ENCODE results near the gene CACFD1.

DNA sequence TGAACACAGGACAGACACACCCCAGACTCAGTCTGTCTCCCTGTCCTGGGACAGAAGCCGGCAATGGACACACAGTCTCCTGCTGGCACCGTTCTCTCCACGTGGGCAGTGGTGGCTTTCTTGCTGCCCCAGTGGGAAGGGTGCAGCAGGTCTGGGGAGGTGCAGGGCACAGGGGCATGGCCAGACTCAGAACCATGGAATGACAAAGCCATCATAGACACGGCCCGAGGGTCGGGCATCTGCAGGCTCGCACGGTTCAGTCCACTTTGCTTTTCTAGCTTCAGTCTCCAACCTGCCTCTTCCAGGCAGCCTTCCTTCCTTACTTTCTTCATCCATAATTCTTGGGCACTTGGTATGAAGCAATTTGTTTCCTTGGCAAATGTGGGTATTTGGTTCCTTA is 48.3 kb downstream of the CACFD1 start:
- TF ChIP-seq, protein P1, sequence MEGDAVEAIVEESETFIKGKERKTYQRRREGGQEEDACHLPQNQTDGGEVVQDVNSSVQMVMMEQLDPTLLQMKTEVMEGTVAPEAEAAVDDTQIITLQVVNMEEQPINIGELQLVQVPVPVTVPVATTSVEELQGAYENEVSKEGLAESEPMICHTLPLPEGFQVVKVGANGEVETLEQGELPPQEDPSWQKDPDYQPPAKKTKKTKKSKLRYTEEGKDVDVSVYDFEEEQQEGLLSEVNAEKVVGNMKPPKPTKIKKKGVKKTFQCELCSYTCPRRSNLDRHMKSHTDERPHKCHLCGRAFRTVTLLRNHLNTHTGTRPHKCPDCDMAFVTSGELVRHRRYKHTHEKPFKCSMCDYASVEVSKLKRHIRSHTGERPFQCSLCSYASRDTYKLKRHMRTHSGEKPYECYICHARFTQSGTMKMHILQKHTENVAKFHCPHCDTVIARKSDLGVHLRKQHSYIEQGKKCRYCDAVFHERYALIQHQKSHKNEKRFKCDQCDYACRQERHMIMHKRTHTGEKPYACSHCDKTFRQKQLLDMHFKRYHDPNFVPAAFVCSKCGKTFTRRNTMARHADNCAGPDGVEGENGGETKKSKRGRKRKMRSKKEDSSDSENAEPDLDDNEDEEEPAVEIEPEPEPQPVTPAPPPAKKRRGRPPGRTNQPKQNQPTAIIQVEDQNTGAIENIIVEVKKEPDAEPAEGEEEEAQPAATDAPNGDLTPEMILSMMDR (IDR thresholded peaks at IDR 0.05 in 4 of 5, conservative IDR thresholded peaks at IDR 0.05 in 1 of 5) = no peak
- TF ChIP-seq POLR2A (IDR thresholded peaks at IDR 0.05) = no peak
